GM18498 (cell line): ENCODE data around the gene ZNF507.

ENCODE experiments used
- ATAC-seq: cut with Tn5 transposase; IDR thresholded peaks from one replicate; pipeline ENCODE4 v1.9.1; 2021; ENCODE audit warnings: mild to moderate bottlenecking, moderate library complexity; ENCODE audit not compliant: unreplicated experiment

ZNF507 gene

GRCh38 chr19:32339423-32339822 lies 6.0 kb upstream of the ZNF507 start:
- ATAC-seq, result no peak

GRCh38 chr19:32339988-32340874 lies 5.2 kb upstream of the ZNF507 start:
- ATAC-seq, result peak; percentile 68

GRCh38 chr19:32342695-32343094 lies 2.7 kb upstream of the ZNF507 start:
- ATAC-seq, result no peak

GRCh38 chr19:32343550-32344262 lies 1.7 kb upstream of the ZNF507 start:
- ATAC-seq, result no peak

- no peak for ATAC-seq
Measured at GRCh38 chr19:32346901-32347300, 1.5 kb downstream of the ZNF507 start.

GRCh38 chr19:32347573-32347972 lies 2.2 kb downstream of the ZNF507 start:
- no peak for ATAC-seq

- ATAC-seq, result no peak
Measured at GRCh38 chr19:32349051-32349450, 3.6 kb downstream of the ZNF507 start.

GRCh38 chr19:32349724-32350470 lies 4.5 kb downstream of the ZNF507 start:
- ATAC-seq, result no peak

GRCh38 chr19:32350471-32350865 lies 5.1 kb downstream of the ZNF507 start:
- no peak for ATAC-seq

GRCh38 chr19:32350987-32351348 lies 5.6 kb downstream of the ZNF507 start:
- ATAC-seq, result no peak

- no peak for ATAC-seq
Measured at GRCh38 chr19:32352241-32352630, 6.8 kb downstream of the ZNF507 start.

- ATAC-seq, result no peak
Measured at GRCh38 chr19:32354345-32354744, 8.9 kb downstream of the ZNF507 start.

GRCh38 chr19:32355309-32355708 lies 9.9 kb downstream of the ZNF507 start:
- ATAC-seq, result no peak

GRCh38 chr19:32357720-32358119 lies 12.3 kb downstream of the ZNF507 start:
- no peak for ATAC-seq

GRCh38 chr19:32358321-32358720 lies 12.9 kb downstream of the ZNF507 start:
- ATAC-seq, result no peak

- no peak for ATAC-seq
Measured at GRCh38 chr19:32359581-32359980, 14.2 kb downstream of the ZNF507 start.

GRCh38 chr19:32361574-32362317 lies 16.3 kb downstream of the ZNF507 start:
- ATAC-seq, result no peak

- ATAC-seq, result no peak
Measured at GRCh38 chr19:32362318-32362691, 16.9 kb downstream of the ZNF507 start.

- ATAC-seq, result no peak
Measured at GRCh38 chr19:32363175-32363574, 17.8 kb downstream of the ZNF507 start.

GRCh38 chr19:32363632-32364031 lies 18.2 kb downstream of the ZNF507 start:
- no peak for ATAC-seq

GRCh38 chr19:32364040-32364439 lies 18.6 kb downstream of the ZNF507 start:
- no peak for ATAC-seq
